HG03064 (cell line): ENCODE data around the gene ADCY2.

Experiments
- ATAC-seq: cut with Tn5 transposase; IDR thresholded peaks from one replicate; pipeline ENCODE4 v1.9.1; 2021; ENCODE audit warnings: low read depth; ENCODE audit not compliant: unreplicated experiment

ADCY2 gene

DNA sequence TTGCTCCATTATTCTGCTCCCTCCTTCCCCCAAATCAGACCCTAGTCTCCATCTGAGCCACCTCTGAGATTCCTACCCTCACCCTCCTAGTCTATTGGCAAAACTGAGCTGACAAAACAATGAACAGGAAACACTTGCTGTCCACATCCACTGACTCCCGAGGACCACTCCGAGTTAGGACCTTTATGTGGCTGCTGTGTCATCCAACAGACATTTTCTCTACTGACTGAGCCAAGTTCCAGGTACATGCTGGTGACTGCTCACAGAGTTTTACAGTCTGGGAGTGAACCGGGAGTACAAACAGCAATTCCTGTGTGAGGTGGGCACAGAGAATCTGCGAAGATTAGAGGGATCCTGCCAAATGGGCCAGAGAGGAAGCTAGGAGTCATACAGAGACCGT lies 415.8 kb downstream of the ADCY2 start:
- no peak for ATAC-seq

DNA sequence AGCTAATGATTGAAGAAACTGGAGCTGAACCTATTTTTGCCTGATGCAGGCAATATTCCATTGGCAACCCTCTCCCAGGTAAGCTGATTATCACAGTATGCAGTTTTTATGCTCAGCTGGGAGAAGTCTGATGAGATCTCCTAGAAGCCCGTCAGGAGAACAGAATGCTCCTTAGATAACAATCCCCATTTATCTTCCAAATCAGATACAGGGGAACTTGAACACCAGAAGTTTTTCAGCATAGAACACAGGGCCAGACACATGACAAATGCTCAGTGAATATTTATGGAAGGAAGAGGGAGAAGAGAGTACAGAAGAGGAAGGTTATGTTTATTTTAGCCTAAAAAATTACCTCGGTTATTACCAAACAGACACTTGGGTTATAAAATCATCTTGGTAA lies 417.1 kb downstream of the ADCY2 start:
- ATAC-seq, result no peak

DNA sequence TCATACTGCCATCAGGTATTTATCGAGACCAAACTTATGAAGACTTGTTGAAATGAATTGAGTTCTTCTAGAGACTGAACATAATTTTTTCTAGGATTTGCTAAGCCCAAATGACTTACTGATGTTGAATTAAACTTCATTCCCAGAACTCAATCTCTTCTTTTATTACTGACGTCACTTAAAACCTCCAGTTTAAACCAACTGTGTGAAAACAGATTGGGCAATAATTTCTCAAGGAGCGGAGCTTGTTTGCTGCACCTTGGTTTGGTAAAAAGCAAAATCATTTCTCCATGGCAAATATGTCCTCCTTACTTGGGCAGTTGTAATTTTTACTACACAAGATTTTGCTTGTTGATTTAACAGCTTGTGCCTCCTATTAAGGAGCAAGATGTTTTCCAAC lies 417.6 kb downstream of the ADCY2 start:
- ATAC-seq, result no peak

DNA sequence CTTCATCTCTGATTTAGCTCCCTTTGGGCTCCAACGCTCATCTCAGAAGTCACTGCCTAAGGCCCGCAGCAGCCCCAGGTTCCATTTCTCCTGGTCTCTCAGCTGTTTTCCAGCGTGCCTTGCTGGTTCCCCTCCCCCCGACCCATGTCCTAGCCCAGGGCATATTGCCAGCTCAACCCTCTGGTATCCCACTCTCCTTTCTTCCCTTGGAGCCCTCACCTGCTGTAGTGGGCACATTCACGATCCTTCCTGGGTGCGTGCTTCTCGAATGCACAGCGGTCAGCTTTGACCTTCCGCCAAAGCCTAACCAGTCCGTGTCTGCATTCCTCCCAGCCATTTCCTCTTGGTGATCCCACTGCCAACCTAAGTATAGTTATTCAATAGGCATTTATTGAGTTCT lies 418.9 kb downstream of the ADCY2 start:
- no peak for ATAC-seq

GRCh38 chr5:7815892-7816534 lies 420.1 kb downstream of the ADCY2 start:
- ATAC-seq, result peak; percentile 86

DNA sequence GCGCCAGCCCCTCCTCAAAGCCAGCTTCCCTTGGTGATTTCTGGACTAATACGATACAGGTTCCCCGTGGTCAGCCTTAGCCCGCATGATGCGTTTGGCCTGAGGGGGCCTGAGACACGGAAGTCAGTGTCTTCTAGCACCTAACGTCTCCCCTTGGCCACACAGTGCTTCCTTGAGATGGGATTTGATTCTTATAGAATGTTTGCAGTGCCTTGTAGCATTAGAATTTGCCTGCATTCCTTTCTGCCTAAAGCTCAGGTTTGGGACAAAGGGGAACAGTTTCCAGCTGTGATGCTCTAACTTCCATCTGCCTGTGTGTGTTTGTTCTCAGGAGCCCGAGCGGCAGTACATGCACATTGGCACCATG lies 420.6 kb downstream of the ADCY2 start:
- peak; percentile 13 for ATAC-seq

DNA sequence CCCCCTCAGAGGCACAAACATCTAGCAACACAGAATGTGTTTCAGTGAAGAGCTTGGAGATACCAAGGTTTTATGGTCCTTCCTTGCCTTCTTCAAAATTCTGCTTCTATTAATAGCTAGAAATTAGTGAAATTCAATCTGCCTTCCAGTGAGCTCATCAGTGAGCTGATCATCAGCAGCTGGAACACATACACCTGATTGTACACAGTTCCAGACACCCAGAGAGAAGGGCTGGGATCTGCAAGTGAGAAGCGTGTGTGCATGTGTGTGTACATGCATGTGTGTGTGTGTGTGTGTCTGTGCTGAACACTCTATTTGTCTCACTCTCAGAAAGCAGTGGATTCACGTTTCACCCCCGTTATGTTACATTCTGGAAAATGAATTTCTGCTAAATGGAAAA lies 426.5 kb downstream of the ADCY2 start:
- no peak for ATAC-seq

GRCh38 chr5:7823594-7823993 lies 427.7 kb downstream of the ADCY2 start:
- no peak for ATAC-seq

- ATAC-seq, result no peak
These were observed 429.1 kb downstream of the ADCY2 start for GRCh38 chr5:7824995-7825394.

- no peak for ATAC-seq
These were observed 429.7 kb downstream of the ADCY2 start for GRCh38 chr5:7825630-7826029.

- no peak for ATAC-seq
These were observed 431.7 kb downstream of the ADCY2 start for GRCh38 chr5:7827610-7828009.

DNA sequence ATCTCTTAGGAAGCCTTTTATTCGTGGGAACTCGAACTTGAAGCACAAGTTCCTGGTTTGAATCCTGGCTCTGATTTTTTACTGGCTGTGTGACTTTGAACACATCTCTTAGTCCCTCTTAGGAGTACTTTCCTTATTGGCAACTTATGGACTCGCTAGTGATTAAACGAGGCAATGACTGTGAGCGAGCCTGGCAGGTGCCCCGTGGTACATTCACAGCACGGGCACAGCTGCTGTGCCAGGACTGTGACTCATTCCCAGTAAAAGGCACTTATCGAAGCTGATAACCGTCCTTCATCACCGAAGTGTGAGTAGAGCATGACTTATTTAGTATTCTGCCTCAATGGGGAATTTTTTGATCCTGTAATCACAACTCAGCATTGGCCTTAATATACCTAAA lies 432.3 kb downstream of the ADCY2 start:
- ATAC-seq, result no peak

DNA sequence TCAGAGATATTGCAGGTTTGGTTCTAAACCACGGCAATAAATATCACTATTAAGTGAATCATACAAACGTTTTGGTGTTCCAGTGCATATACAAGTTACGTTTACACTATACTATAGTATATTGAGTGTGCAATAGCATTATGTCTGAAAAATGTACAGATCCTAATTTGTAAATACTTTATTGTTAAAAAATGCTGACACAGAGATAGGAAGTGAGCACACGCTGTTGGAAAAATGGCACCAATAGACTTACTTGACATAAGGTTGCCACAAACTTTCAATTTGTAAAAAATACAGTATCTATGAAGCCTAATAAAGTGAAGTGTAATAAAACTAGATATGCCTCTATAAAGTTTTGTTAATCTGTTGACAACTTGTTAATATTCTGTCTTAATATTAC lies 439.0 kb downstream of the ADCY2 start:
- ATAC-seq, result no peak

- ATAC-seq, result no peak
These were observed 441.5 kb downstream of the ADCY2 start for GRCh38 chr5:7837403-7837802.

GRCh38 chr5:7842531-7842930 lies 446.6 kb downstream of the ADCY2 start:
- no peak for ATAC-seq

DNA sequence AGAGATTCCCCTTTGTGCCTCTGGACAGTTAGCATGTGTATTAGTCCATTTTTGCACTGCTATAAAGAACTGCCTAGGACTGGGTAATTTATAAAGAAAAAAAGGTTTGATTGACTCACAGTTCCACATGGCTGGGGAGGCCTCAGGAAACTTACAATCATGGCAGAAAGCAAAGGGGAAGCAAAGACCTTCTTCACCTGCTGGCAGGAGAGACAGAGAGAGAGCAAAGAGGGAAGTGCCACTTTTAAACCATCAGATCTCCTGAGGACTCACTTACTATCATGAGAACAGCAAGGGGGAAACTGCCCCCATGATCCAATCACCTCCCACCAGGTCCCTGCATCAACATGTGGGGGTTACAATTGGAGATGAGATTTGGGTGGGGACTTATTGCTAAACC lies 449.0 kb downstream of the ADCY2 start:
- ATAC-seq, result no peak

DNA sequence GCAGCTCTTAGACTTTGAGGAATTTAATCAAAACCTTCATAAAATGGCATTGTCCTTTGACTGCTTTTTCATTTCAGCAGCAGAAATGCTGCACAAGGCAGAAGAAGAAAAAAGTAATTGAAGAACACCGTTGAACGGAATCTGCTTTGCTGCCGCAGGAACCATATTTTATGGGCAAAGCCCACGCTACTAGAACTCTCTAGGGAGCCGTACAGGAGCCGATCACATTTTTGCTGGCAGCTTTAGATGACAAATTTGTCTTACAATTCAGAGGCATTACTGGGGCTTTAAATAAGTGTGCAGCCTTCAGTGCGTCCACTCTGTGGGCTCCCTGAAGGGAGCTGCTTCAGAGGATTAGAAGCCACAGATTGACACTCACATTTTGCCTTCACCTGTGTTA lies 449.6 kb downstream of the ADCY2 start:
- no peak for ATAC-seq

DNA sequence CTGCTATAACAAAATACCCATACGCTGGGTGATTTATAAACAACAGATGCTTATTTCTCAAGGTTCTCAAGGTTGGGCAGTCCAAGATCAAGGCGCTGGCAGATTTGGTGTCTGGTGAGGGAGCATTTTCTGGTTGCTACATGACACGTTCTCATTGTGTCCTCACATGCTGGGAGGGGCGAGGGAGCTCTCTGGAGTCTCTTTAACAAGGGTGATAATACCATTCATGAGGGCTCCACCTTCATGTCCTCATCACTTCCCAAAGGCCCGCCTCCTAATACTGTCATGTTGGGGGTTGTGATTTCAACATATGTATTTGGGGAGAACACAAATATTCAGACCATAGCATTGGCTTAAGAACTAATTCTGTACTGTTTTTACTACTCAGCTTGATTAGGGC lies 450.4 kb downstream of the ADCY2 start:
- no peak for ATAC-seq

GRCh38 chr5:7848296-7848695 lies 452.4 kb downstream of the ADCY2 start:
- no peak for ATAC-seq

DNA sequence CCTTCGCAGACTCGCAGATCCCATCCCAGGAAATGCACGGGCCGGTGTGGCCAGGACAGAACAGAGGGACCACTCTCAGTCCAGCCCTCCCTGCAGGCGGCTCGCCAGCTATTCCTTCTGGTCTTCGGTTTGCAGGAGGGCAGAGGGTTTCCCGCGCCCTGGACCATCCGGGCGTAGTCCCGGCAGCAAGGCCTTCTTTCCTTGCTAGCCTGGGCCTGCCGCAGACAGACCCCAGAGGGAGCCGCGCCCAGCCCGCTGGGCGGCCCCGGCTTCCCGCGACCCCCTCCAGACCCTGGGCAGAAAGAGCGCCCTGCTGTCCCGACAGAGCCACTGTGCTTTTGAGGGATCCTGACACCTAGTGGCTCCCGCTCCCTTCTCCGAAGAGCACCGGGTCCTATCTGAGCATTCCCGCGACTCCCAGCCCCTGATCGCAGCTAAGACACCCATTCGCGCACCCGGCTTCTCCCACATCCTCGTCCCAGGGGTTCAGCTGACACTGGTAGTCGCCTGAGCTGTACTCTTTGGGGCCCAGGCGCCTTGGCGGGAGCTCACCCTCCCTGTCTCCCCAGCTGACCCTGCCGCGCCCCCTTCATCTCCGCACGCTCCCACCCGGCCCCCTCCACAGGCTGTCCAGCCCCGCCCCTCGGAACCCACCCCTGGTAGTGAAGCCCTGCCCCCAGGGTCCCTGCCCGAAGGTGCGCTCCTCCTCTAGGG lies 453.9 kb downstream of the ADCY2 start:
- no peak for ATAC-seq

GRCh38 chr5:7850395-7851239 lies 454.7 kb downstream of the ADCY2 start, which contains the start of gene CFAP90:
CFAP90 (minus strand) TSS chr5:7851133; CDS start chr5:7851021, 112 bp downstream.
- no peak for ATAC-seq

DNA sequence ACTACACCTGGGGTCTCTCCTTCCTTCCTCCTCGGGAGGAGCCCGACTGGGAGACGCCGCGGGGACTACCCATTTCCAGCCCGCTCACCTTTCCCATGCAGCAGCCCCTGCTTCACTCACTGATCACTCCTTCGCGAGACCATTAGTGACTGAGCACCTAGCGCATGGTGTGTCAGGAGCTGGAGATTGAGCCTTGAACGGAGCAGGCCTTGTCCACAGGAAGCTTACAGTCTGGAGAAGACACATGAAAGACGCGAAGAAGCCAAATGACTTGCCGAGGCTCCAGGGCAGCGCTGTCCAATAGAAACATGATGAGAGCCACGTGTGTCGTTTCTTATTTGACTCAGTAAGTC lies 455.3 kb downstream of the ADCY2 start:
- no peak for ATAC-seq
